Smooth muscle cell (in vitro differentiated cells): ENCODE data around the gene ZSCAN25. TPM values are rescaled to one million over a fixed set of nuclear protein-coding genes. Genes with fewer than 3 reads are reported as not detected.

Experiments used
- DNase-seq: peaks from one replicate; lab custom pipeline; 2025; ENCODE audit not compliant: unreplicated experiment; lab: John Stamatoyannopoulos, UW
- H2AFZ ChIP-seq: fragments of 200-600 bp; sonication (generic); 2 replicates; pipeline ENCODE4 v1.6.0; 2016; ENCODE audit warnings: antibody characterized with exemption, low read depth, mild to moderate bottlenecking
- H3F3A ChIP-seq: fragments of 200-600 bp; sonication (generic); 2 replicates; pipeline ENCODE4 v1.6.0; 2017; ENCODE audit warnings: antibody characterized with exemption, low read depth
- H3K27ac ChIP-seq: fragments of 200-600 bp; sonication (generic); 2 replicates; pipeline ENCODE4 v1.5.1; 2016; ENCODE audit warnings: low read depth, mild to moderate bottlenecking
- H3K27me3 ChIP-seq: fragments of 200-600 bp; sonication (generic); 2 replicates; pipeline ENCODE4 v1.6.1; 2016; ENCODE audit warnings: low read depth, mild to moderate bottlenecking
- H3K36me3 ChIP-seq: fragments of 200-600 bp; sonication (generic); 2 replicates; pipeline ENCODE4 v1.5.1; 2016; ENCODE audit warnings: low read depth
- H3K4me1 ChIP-seq: fragments of 200-600 bp; sonication (generic); 2 replicates; pipeline ENCODE4 v1.5.1; 2016; ENCODE audit warnings: low read depth
- H3K4me2 ChIP-seq: fragments of 200-600 bp; sonication (generic); 2 replicates; pipeline ENCODE4 v1.6.0; 2016; ENCODE audit warnings: mild to moderate bottlenecking
- H3K4me3 ChIP-seq: fragments of 200-600 bp; sonication (generic); 2 replicates; pipeline ENCODE4 v1.5.1; 2016; ENCODE audit warnings: mild to moderate bottlenecking
- H3K79me2 ChIP-seq: fragments of 200-600 bp; sonication (generic); 2 replicates; pipeline ENCODE4 v1.6.0; 2016; ENCODE audit warnings: low read depth, mild to moderate bottlenecking
- H3K9ac ChIP-seq: fragments of 200-600 bp; sonication (generic); 2 replicates; pipeline ENCODE4 v1.6.0; 2016; ENCODE audit warnings: low read depth
- H3K9me3 ChIP-seq: fragments of 200-600 bp; sonication (generic); replicated peaks from 2 replicates; pipeline ENCODE4 v1.5.1; 2016; ENCODE audit warnings: low read depth
- H4K20me1 ChIP-seq: fragments of 200-600 bp; sonication (generic); 2 replicates; pipeline ENCODE4 v1.6.0; 2016; ENCODE audit warnings: low read depth
- CTCF ChIP-seq: fragments of 200-600 bp; sonication (generic); IDR thresholded peaks from 2 replicates; pipeline ENCODE4 v1.5.1; 2017; ENCODE audit warnings: borderline replicate concordance, mild to moderate bottlenecking, antibody characterized with exemption; ENCODE audit not compliant: insufficient read depth, poor library complexity, severe bottlenecking
- WGBS: methylation state at CpG from one replicate; pipeline ENCODE4 v1.1.7; 2016; ENCODE audit warnings: low lambda C conversion rate; 5-methylcytosine and 5-hydroxymethylcytosine counted together
- polyA plus RNA-seq: library from polyadenylated mRNA; unstranded; fragments of >200 nt; fragmentation: Nextera tagmentation; extraction: Ambion mirVana; gene quantifications from 2 replicates; pipeline ENCODE4 v1.2.1, GENCODE V29; 2016
- total RNA-seq: library from RNA; depleted of rRNA; stranded (reverse); fragments of >200 nt; gene quantifications from 2 replicates; pipeline ENCODE4 v1.2.3, GENCODE V29; 2014

The ZSCAN25 gene
- total and polyA plus RNA-seq, 2 experiments from 2014 or later, result 6.2 to 8.0 TPM

- WGBS, result 82% methylated on average over 2 of the region's 2 CpGs
- Histone ChIP-seq H3K4me1 (no peaks in the 10 kb centered on the region), H3K27me3 (no peaks in the 10 kb centered on the region), H3K36me3 (no peaks in the 10 kb centered on the region), H3F3A (no peaks in the 10 kb centered on the region), H2AFZ (no peak overlapping the region), H3K4me3 (no peak overlapping the region), H3K9ac (no peak overlapping the region), H4K20me1 (no peaks in the 10 kb centered on the region), H3K27ac (no peak overlapping the region), H3K4me2 (no peak overlapping the region), H3K79me2 (no peaks in the 10 kb centered on the region), H3K9me3 (no peaks in the 10 kb centered on the region)
- no peak for DNase-seq
- no peak for TF ChIP-seq CTCF
Observed at GRCh38 chr7:99667179-99667578, 50.4 kb downstream of the ZSCAN25 start.

GRCh38 chr7:99668541-99668940 is 51.8 kb downstream of the ZSCAN25 start:
- H3K27me3 ChIP-seq, result no peaks in the 10 kb centered on the region
- H3K9ac ChIP-seq, result no peak overlapping the region
- no peaks in the 10 kb centered on the region for H3K4me1 ChIP-seq
- no peaks in the 10 kb centered on the region for H4K20me1 ChIP-seq
- no peak overlapping the region for H2AFZ ChIP-seq
- no peaks in the 10 kb centered on the region for H3K36me3 ChIP-seq
- TF ChIP-seq CTCF, result no peak
- no peak overlapping the region for H3K4me3 ChIP-seq
- DNase-seq, result no peak
- no peak overlapping the region for H3K27ac ChIP-seq
- no peaks in the 10 kb centered on the region for H3K9me3 ChIP-seq
- H3K4me2 ChIP-seq, result no peak overlapping the region
- WGBS, result 96% methylated on average over 8 of the region's 8 CpGs
- H3F3A ChIP-seq, result no peaks in the 10 kb centered on the region
- H3K79me2 ChIP-seq, result no peaks in the 10 kb centered on the region

- WGBS, result 86% methylated on average over 3 of the region's 3 CpGs
- no peak for DNase-seq
Observed at GRCh38 chr7:99669782-99670181, 53.0 kb downstream of the ZSCAN25 start.

More at GRCh38 chr7:99669782-99670181, 53.0 kb downstream of the ZSCAN25 start:
- Histone ChIP-seq H4K20me1 (no peaks in the 10 kb centered on the region), H3K9ac (no peak overlapping the region), H3F3A (no peaks in the 10 kb centered on the region), H3K4me1 (no peaks in the 10 kb centered on the region), H3K9me3 (no peaks in the 10 kb centered on the region), H3K27me3 (no peaks in the 10 kb centered on the region), H3K4me2 (no peak overlapping the region), H3K36me3 (no peaks in the 10 kb centered on the region), H3K27ac (no peak overlapping the region), H3K4me3 (no peak overlapping the region), H2AFZ (no peak overlapping the region), H3K79me2 (no peaks in the 10 kb centered on the region)
- TF ChIP-seq CTCF, result no peak
